HUES48 (cell line): ENCODE measurements around the gene CPA3.

ENCODE experiments used
- H3K27ac ChIP-seq: one replicate; pipeline ENCODE4 v1.7.0; 2013; ENCODE audit warnings: low read depth, low read length, inconsistent platforms
- H3K27me3 ChIP-seq: 2 replicates; pipeline ENCODE4 v1.6.1; 2013; ENCODE audit warnings: mild to moderate bottlenecking, low read length; ENCODE audit not compliant: control insufficient read depth, insufficient read depth
- H3K36me3 ChIP-seq: 2 replicates; pipeline ENCODE4 v1.6.1; 2013; ENCODE audit warnings: low read length; ENCODE audit not compliant: control insufficient read depth, insufficient read depth
- H3K4me1 ChIP-seq: 2 replicates; pipeline ENCODE4 v1.6.1; 2013; ENCODE audit warnings: mild to moderate bottlenecking, low read length; ENCODE audit not compliant: control insufficient read depth, insufficient read depth
- H3K4me3 ChIP-seq: 2 replicates; pipeline ENCODE4 v1.5.1; 2013; ENCODE audit warnings: mild to moderate bottlenecking, low read depth, low read length
- H3K9ac ChIP-seq: 2 replicates; pipeline ENCODE4 v1.6.1; 2013; ENCODE audit warnings: mild to moderate bottlenecking, low read depth, low read length, moderate library complexity
- H3K9me3 ChIP-seq: 2 replicates; pipeline ENCODE4 v1.6.1; 2013; ENCODE audit warnings: low read length; ENCODE audit not compliant: control insufficient read depth, insufficient read depth

Gene CPA3

GRCh38 chr3:148940983-148941382 lies 75.9 kb downstream of the CPA3 start:
- H3K4me3 ChIP-seq: no peak overlapping the region
- no peaks in the 10 kb centered on the region for H3K27me3 ChIP-seq
- no peaks in the 10 kb centered on the region for H3K36me3 ChIP-seq
- no peak overlapping the region for H3K27ac ChIP-seq
- no peaks in the 10 kb centered on the region for H3K9me3 ChIP-seq
- no peak overlapping the region for H3K9ac ChIP-seq
- no peaks in the 10 kb centered on the region for H3K4me1 ChIP-seq

- no peaks in the 10 kb centered on the region for H3K27me3 ChIP-seq
- H3K4me3 ChIP-seq: no peak overlapping the region
- no peaks in the 10 kb centered on the region for H3K36me3 ChIP-seq
- H3K9ac ChIP-seq: no peak overlapping the region
- H3K9me3 ChIP-seq: no peaks in the 10 kb centered on the region
- H3K4me1 ChIP-seq: no peaks in the 10 kb centered on the region
- H3K27ac ChIP-seq: no peak overlapping the region
Measured at GRCh38 chr3:148943506-148944205, 78.6 kb downstream of the CPA3 start.

GRCh38 chr3:148945116-148945515 lies 80.0 kb downstream of the CPA3 start:
- Histone ChIP-seq H3K9ac (no peak overlapping the region), H3K4me3 (no peak overlapping the region), H3K9me3 (no peaks in the 10 kb centered on the region), H3K4me1 (no peaks in the 10 kb centered on the region), H3K27me3 (no peaks in the 10 kb centered on the region), H3K36me3 (no peaks in the 10 kb centered on the region), H3K27ac (no peak overlapping the region)
